GM18520 (cell line): ENCODE measurements around the gene GPX4.

Source experiments
- ATAC-seq: cut with Tn5 transposase; IDR thresholded peaks from one replicate; pipeline ENCODE4 v1.9.1; 2021; ENCODE audit not compliant: unreplicated experiment

GPX4 gene

GRCh38 chr19:1084024-1084868, 19.5 kb upstream of the GPX4 start:
- no peak for ATAC-seq

- no peak for ATAC-seq
These were observed 18.6 kb upstream of the GPX4 start for GRCh38 chr19:1085053-1085658.

- ATAC-seq = no peak
These were observed 17.9 kb upstream of the GPX4 start for GRCh38 chr19:1085676-1086442.

DNA sequence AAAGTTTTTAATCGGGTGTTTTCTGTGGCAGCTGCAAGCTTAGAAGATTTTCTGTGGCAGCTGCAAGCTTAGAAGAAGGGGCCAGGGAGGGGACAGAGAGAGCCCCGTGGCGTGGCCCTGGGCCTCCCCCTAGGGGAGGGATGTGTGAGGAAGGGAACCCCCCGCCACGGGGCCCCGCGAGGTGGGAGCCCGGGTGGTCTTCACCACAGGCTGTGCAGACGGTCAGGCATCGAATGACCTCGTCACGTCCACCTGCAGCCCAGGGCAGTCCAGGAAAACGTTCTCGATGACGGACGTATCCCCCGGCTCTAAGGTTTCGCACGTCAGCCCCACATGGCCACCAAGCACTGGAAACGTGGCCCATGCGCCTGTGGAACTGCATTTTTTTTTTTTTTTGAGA, 17.2 kb upstream of the GPX4 start:
- no peak for ATAC-seq

- ATAC-seq = no peak
These were observed 15.9 kb upstream of the GPX4 start for GRCh38 chr19:1087813-1088415.

GRCh38 chr19:1088416-1089010, 15.3 kb upstream of the GPX4 start:
- no peak for ATAC-seq

DNA sequence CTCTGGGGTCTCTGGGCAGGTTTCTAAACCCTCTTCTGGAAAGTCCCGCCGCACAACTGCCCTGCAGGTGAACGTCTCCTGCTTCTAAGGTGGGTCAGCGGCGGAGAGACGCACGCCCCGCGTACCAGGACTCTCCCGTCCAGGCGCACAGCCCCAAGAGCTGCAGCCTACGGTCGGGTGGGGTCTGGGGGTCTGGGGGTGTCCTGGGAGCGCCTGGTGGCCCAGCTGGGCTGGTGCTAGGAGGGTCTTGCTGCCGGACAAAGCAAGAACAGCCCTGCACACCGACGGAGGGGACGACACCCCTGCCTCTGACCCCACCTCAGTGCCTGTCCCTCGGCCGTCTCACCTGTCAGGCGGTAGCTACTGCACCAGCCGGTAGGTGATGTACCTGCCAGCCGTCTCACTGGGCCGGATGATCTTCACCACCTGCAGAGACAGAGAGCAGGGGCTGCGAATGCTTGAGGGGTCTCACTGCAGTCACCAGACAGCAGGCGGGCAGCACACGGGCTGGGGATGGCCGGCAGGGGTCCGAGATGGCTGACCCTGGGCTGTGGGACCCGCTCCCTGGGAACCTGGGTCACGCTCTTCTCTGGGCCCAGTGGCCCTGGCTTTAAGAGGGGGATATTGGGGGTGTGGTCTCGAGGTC, 14.5 kb upstream of the GPX4 start:
- no peak for ATAC-seq

GRCh38 chr19:1089891-1090290, 13.9 kb upstream of the GPX4 start:
- no peak for ATAC-seq

DNA sequence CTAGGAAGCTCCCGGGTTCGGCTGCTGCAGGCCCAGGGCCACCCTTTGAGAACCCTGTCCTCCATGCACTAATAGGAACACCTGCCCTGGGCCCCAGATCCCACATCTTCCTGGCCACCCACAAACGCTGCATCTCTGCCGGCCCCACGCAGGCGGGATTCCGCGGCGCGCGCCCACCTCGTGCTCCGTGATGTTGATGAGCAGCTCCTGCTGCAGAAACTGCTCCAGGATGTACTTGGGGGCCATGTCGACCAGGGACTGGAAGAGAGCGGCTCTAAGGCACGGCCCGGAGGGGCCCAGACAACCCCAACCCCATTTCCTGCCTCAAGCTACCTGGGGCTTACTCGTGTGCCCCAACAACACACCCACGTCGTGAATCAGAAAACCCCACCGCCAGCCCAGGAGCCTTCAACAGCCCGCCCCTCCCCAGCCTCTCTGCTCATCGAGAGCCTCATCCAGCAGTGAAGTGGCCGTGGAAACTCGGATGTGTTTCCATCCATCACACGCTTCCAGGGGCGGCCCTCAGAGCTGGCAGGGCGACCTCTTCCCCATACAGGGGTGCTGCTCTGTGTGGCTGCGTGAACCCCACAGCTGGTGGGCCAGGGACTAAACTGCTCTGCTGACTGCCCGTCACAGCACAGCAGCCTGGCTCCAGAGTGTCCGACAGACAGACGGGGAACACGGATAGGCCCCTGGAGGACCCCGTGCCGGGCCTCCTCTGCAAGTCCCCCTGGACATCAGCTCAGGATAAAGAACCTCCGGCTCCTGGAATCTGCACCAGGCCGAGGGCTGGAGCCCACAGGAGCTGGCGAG, 12.9 kb upstream of the GPX4 start:
- no peak for ATAC-seq

- no peak for ATAC-seq
These were observed 12.1 kb upstream of the GPX4 start for GRCh38 chr19:1091544-1092175.

DNA sequence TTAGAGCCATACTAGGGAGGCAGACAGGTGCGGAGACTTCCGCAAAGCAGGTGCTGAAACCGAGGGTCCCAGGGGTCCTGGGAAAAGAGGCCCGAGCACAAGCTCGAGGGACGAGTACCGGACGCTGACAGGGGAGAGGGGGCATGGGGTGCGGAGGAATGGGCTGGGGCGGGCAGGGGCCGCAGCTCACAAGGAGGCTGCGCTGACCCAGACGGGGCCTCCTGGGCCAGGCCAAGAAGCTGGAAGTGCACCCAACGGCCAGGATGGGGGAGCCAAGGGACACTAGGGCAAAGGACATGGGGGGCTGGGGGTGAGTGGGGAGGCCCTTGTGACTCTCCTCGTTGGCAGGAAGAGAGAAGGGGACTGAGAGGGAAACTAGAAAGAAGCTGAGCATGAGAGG, 10.5 kb upstream of the GPX4 start:
- ATAC-seq = no peak

DNA sequence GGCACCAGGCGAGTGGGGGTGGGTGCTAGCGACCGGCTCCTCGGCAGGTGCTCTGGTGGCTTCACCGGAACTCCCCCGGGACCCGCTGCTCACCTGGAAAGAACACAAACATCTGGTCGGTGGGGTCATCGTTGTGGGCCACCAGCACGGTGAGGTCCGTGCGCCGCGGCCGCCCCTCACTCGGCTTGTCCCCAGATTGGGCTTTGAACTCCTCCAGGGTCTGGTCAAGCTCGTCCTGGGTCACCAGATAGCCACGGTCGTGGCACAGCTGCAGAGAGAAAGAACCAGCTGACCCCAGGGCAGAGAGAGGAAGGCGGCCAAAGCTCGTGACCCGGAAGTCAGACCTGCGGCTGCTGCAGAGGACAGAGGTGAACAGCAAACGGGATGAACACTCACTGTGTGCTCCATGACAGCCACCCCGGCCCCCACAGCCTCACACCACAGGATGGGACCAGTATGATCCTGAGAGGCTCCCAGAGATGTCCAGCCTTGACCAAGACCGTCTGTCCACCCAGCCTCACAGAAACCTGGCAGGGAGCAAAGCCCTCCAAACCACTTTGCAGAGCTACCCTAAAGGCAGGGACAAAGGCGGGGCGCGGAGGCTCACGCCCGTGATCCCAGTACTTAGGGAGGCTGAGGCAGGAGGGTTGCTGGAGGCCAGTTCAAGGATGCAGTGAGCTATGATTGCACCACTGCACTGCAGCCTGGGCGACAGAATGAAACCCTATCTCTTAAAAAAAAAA, 9.8 kb upstream of the GPX4 start:
- no peak for ATAC-seq

GRCh38 chr19:1094655-1094977, 9.2 kb upstream of the GPX4 start:
- ATAC-seq = no peak

GRCh38 chr19:1094978-1095701, 8.7 kb upstream of the GPX4 start, which contains the start of gene POLR2E:
Gene POLR2E, minus strand, starts transcription at chr19:1095375. Its CDS starts 60 bp downstream, at chr19:1095315.
- ATAC-seq = peak; percentile 95

GRCh38 chr19:1097810-1098176, 6.0 kb upstream of the GPX4 start:
- no peak for ATAC-seq

DNA sequence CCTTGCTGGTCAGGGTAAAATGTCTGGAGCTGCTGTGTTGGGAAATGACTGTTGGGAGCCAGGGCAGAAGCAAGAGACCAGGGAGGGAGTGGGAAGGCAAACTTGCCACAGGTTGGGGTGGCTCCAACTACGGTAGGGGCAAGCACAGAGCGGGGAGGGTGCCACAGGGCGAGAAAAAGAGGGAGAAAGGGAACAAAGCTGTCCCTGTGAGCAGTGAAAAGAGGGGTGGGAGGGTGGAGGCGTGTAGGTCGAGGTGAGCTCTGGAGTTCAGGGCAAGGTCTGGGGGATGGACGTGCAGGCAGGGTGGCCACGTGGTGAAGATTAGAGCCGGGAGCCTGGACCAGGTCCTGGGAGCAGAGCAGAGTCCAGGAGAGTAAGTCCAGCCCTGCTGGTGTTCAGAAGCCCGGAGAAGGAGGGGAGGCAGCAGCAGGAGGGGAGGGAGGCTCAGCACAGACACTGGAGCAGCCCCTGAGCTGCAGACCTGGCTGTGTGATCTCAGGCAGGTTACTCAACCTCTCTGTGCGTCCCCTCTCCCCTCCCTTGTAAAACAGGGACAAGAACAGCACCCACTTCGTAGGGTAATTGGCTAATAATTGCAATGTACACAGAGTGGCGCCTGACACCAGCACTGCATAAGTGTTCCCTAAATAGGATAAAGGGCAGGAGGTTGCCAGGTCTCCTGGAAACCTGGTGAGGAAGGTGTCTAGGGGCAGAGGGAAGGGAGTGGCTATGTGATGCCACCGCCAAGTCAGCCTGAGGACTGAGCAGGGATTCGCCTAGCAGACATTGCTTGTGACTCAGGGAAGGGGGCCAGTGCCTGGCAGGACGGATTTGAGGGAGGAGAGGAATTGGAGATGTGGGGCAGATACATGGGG, 5.4 kb upstream of the GPX4 start:
- no peak for ATAC-seq

GRCh38 chr19:1101337-1101698, 2.5 kb upstream of the GPX4 start:
- ATAC-seq = no peak
